OCI-LY1 (cell line): ENCODE results near the gene PELO.

Experiments
- H2AFZ ChIP-seq: fragments of 200-600 bp; sonication (generic), shearing (Covaris generic); 2 replicates; pipeline ENCODE4 v1.6.0; 2014; ENCODE audit warnings: antibody characterized with exemption, mild to moderate bottlenecking, low read length
- H3F3A ChIP-seq: fragments of 200-600 bp; sonication (generic), shearing (Covaris generic); 2 replicates; pipeline ENCODE4 v1.6.0; 2014; ENCODE audit warnings: mild to moderate bottlenecking, antibody characterized with exemption, low read length, moderate library complexity; ENCODE audit not compliant: insufficient read depth
- H3K27ac ChIP-seq: fragments of 200-600 bp; sonication (generic); 2 replicates; pipeline ENCODE4 v1.5.1; 2014; ENCODE audit warnings: low read length, mixed run types, mild to moderate bottlenecking, low read depth; ENCODE audit not compliant: poor library complexity, severe bottlenecking
- H3K27me3 ChIP-seq: fragments of 200-600 bp; sonication (generic); 2 replicates; pipeline ENCODE4 v1.6.0; 2014; ENCODE audit warnings: antibody characterized with exemption, mild to moderate bottlenecking, low read length, moderate library complexity; ENCODE audit not compliant: insufficient read depth
- H3K36me3 ChIP-seq: fragments of 200-600 bp; sonication (generic); 2 replicates; pipeline ENCODE4 v1.6.1; 2014; ENCODE audit warnings: mild to moderate bottlenecking, antibody characterized with exemption, low read length, moderate library complexity, mixed read lengths; ENCODE audit not compliant: insufficient read depth
- H3K4me1 ChIP-seq: fragments of 200-600 bp; sonication (generic); 2 replicates; pipeline ENCODE4 v1.5.1; 2014; ENCODE audit warnings: mild to moderate bottlenecking, low read length, moderate library complexity; ENCODE audit not compliant: insufficient read depth, severe bottlenecking
- H3K4me2 ChIP-seq: fragments of 200-600 bp; sonication (generic), shearing (Covaris generic); 2 replicates; pipeline ENCODE4 v1.6.1; 2014; ENCODE audit warnings: low read length
- H3K4me3 ChIP-seq: fragments of 200-600 bp; sonication (generic); 2 replicates; pipeline ENCODE4 v1.5.1; 2014; ENCODE audit warnings: low read length, low read depth, mild to moderate bottlenecking, mixed read lengths; ENCODE audit not compliant: poor library complexity, severe bottlenecking
- H3K79me2 ChIP-seq: fragments of 200-600 bp; shearing (Covaris generic); 2 replicates; pipeline ENCODE4 v1.6.1; 2016; ENCODE audit warnings: mixed run types, low read length, mixed read lengths; ENCODE audit not compliant: insufficient read depth
- H3K9ac ChIP-seq: fragments of 200-600 bp; sonication (generic), shearing (Covaris generic); 2 replicates; pipeline ENCODE4 v1.6.1; 2014; ENCODE audit warnings: mild to moderate bottlenecking, low read length, mixed read lengths
- H3K9me2 ChIP-seq: fragments of 200-600 bp; sonication (generic), shearing (Covaris generic); 2 replicates; pipeline ENCODE4 v1.6.1; 2014; ENCODE audit warnings: low read depth, mild to moderate bottlenecking, low read length, mixed read lengths
- H3K9me3 ChIP-seq: fragments of 200-600 bp; shearing (Covaris generic); 2 replicates; pipeline ENCODE4 v1.6.1; 2014; ENCODE audit warnings: low read length, mixed read lengths
- H4K20me1 ChIP-seq: fragments of 200-600 bp; sonication (generic), shearing (Covaris generic); 2 replicates; pipeline ENCODE4 v1.6.0; 2016; ENCODE audit warnings: mild to moderate bottlenecking, low read length; ENCODE audit not compliant: insufficient read depth
- CTCF ChIP-seq: fragments of 200-600 bp; sonication (generic), shearing (Covaris generic); IDR thresholded peaks from 2 replicates; pipeline ENCODE4 v1.5.1; 2017; ENCODE audit warnings: mild to moderate bottlenecking, antibody characterized with exemption, low read length, moderate library complexity, mixed read lengths
- EZH2 ChIP-seq: fragments of 200-600 bp; sonication (generic), shearing (Covaris generic); IDR thresholded peaks from 2 replicates; pipeline ENCODE4 v1.8.0; 2017; ENCODE audit warnings: borderline replicate concordance, mixed run types, mild to moderate bottlenecking, antibody characterized with exemption, low read length, moderate library complexity, mixed read lengths

PELO gene

GRCh38 chr5:52805615-52806014 lies 17.9 kb downstream of the PELO start:
- H3K9ac ChIP-seq = no peak overlapping the region
- H3F3A ChIP-seq = no peaks in the 10 kb centered on the region
- peaks cover 33% of the 10 kb centered on the region for H3K36me3 ChIP-seq
- H3K9me3 ChIP-seq = no peaks in the 10 kb centered on the region
- TF ChIP-seq EZH2 (no peak), CTCF (no peak)
- H3K4me1 ChIP-seq = peaks cover 27% of the 10 kb centered on the region
- peaks cover 22% of the 10 kb centered on the region for H3K79me2 ChIP-seq
- H3K9me2 ChIP-seq = no peaks in the 10 kb centered on the region
- no peak overlapping the region for H3K4me2 ChIP-seq
- no peak overlapping the region for H3K27ac ChIP-seq
- no peak overlapping the region for H2AFZ ChIP-seq
- no peaks in the 10 kb centered on the region for H4K20me1 ChIP-seq
- no peak overlapping the region for H3K4me3 ChIP-seq
- no peaks in the 10 kb centered on the region for H3K27me3 ChIP-seq

DNA sequence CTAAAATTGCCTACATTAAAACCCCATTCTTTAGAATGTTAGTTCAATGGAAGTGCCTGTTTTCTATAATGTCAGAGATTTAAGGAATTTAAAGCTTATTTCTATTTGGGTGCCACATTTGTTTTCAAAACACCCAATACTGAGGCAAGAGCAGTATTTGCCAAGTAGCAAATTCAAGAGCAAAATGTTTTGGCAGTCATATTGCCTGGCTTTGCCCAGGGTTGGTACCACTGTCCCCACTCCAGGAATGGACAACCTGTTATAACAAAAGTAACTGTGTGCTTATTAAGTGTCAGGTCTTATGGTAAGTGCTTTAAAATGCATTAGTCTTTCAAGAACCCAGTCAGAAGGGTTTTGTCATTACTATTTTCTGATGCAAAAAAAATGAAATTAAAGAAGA lies 19.3 kb downstream of the PELO start:
- no peaks in the 10 kb centered on the region for H3F3A ChIP-seq

GRCh38 chr5:52807723-52808122 lies 20.0 kb downstream of the PELO start:
- no peak overlapping the region for H3K4me3 ChIP-seq
- peaks cover 9% of the 10 kb centered on the region for H3K4me1 ChIP-seq
- no peak overlapping the region for H2AFZ ChIP-seq
- peaks cover under 1% of the 10 kb centered on the region for H3K79me2 ChIP-seq
- H4K20me1 ChIP-seq = no peaks in the 10 kb centered on the region
- no peak for TF ChIP-seq EZH2
- TF ChIP-seq CTCF = no peak
- no peaks in the 10 kb centered on the region for H3K9me2 ChIP-seq
- no peak overlapping the region for H3K9ac ChIP-seq
- H3F3A ChIP-seq = no peaks in the 10 kb centered on the region
- no peaks in the 10 kb centered on the region for H3K27me3 ChIP-seq
- H3K27ac ChIP-seq = no peak overlapping the region
- peaks cover 17% of the 10 kb centered on the region; the same call in 1 of the 2 replicates for H3K36me3 ChIP-seq
- H3K4me2 ChIP-seq = no peak overlapping the region
- H3K9me3 ChIP-seq = no peaks in the 10 kb centered on the region

More for the DNA sequence above, 19.3 kb downstream of the PELO start:
- no peak overlapping the region for H3K27ac ChIP-seq
- TF ChIP-seq CTCF = no peak
- no peak for TF ChIP-seq EZH2
- H2AFZ ChIP-seq = no peak overlapping the region
- H3K4me3 ChIP-seq = no peak overlapping the region
- no peak overlapping the region for H3K9ac ChIP-seq
- H3K9me2 ChIP-seq = no peaks in the 10 kb centered on the region
- H3K27me3 ChIP-seq = no peaks in the 10 kb centered on the region
- no peaks in the 10 kb centered on the region for H4K20me1 ChIP-seq
- no peaks in the 10 kb centered on the region for H3K9me3 ChIP-seq
- peaks cover 24% of the 10 kb centered on the region for H3K36me3 ChIP-seq
- H3K79me2 ChIP-seq = peaks cover 8% of the 10 kb centered on the region
- H3K4me2 ChIP-seq = no peak overlapping the region
- H3K4me1 ChIP-seq = peaks cover 15% of the 10 kb centered on the region
